Astrocyte of the spinal cord (primary cell): Measurements from ENCODE around the gene CDC42BPA.

Experiments used
- DNase-seq: peaks from one replicate; pipeline ENCODE4 v3.0.0; 2011; ENCODE audit warnings: low read depth, low spot score
- H3K4me3 ChIP-seq: 2 replicates; pipeline ENCODE4 v1.5.1; 2011; ENCODE audit warnings: low read depth, mild to moderate bottlenecking, low read length, moderate library complexity
- CTCF ChIP-seq: IDR thresholded peaks from 2 replicates; pipeline ENCODE4 v1.5.1; 2012; ENCODE audit warnings: low read depth, mild to moderate bottlenecking, low read length, inconsistent platforms
- in situ Hi-C: cut with HindIII; loops from 2 replicates; pipeline ENCODE4 v1.10.0; 2017; ENCODE audit warnings: low sequenced_read_pairs

CDC42BPA gene

GRCh38 chr1:226945106-226945857 lies 373.0 kb downstream of the CDC42BPA start:
- no peak for DNase-seq
- H3K4me3 ChIP-seq, result no peak overlapping the region
- no peak for TF ChIP-seq CTCF
- in situ Hi-C loops, result no loop called here

- in situ Hi-C loops, result no loop called here
- no peak overlapping the region for H3K4me3 ChIP-seq
- no peak for TF ChIP-seq CTCF
- DNase-seq, result no peak
Measured at GRCh38 chr1:226943927-226944326, 374.4 kb downstream of the CDC42BPA start.

GRCh38 chr1:226943156-226943555 lies 375.1 kb downstream of the CDC42BPA start:
- in situ Hi-C loops, result no loop called here
- no peak overlapping the region for H3K4me3 ChIP-seq
- no peak for TF ChIP-seq CTCF
- DNase-seq, result no peak

- in situ Hi-C loops, result no loop called here
- H3K4me3 ChIP-seq, result no peak overlapping the region
- TF ChIP-seq CTCF, result no peak
- no peak for DNase-seq
Measured at GRCh38 chr1:226942392-226942791, 375.9 kb downstream of the CDC42BPA start.

GRCh38 chr1:226940806-226941067 lies 377.6 kb downstream of the CDC42BPA start:
- DNase-seq, result no peak
- peak overlapping the region; percentile 72 for H3K4me3 ChIP-seq
- in situ Hi-C loops, result no loop called here
- TF ChIP-seq CTCF, result no peak

- in situ Hi-C loops, result no loop called here
- peak; percentile 100 for DNase-seq
- no peak for TF ChIP-seq CTCF
- peak within 1 kb of the TSS; percentile 72 for H3K4me3 ChIP-seq
Measured at GRCh38 chr1:226940029-226940805, 378.1 kb downstream of the CDC42BPA start, which contains the start of gene COQ8A. COQ8A (plus strand) TSS chr1:226940294; CDS start chr1:226961386, 21,092 bp downstream.
